IMR-90 (cell line): ENCODE results near the gene RTCA. TPM values are rescaled to one million over a fixed set of nuclear protein-coding genes. Genes with fewer than 3 reads are reported as not detected.

Experiments
- ATAC-seq: fragments of 200-7000 bp; cut with Tn5 transposase; 2 replicates; pipeline ENCODE4 v1.9.1; 2020; ENCODE audit warnings: low read depth, mild to moderate bottlenecking, moderate library complexity
- Bru-seq: library from RNA; stranded (reverse); fragments of 400-500 nt; gene quantifications from one replicate; lab custom pipeline; 2021; lab: Mats Ljungman, UMichigan
- BruChase-seq, 2 experiments: library from RNA; stranded (reverse); fragments of 400-500 nt; gene quantifications; one replicate each; lab custom pipeline; 2021; lab: Mats Ljungman, UMichigan
- BruUV-seq: library from RNA; stranded (reverse); fragments of 400-500 nt; replicated peaks from 2 replicates; lab custom pipeline; 2021; lab: Mats Ljungman, UMichigan
- CTCF ChIA-PET: fragments of 300-600 bp; formaldehyde crosslinking; extraction: SDS; loops from one replicate; lab custom pipeline; 2021; ENCODE audit warnings: antibody characterized with exemption; lab: Yijun Ruan, JAX
- POLR2A ChIA-PET: fragments of 300-600 bp; sonication (Branson Sonifier 250); formaldehyde crosslinking; loops from one replicate; lab custom pipeline; 2022; ENCODE audit warnings: antibody characterized with exemption; ENCODE audit not compliant: unreplicated experiment; lab: Charles Lee
- DNase-seq: peaks from one replicate; pipeline ENCODE4 v3.0.0; 2013
- H2AFZ ChIP-seq: replicated peaks from 2 replicates; pipeline ENCODE3; 2013; ENCODE audit warnings: low read length, mild to moderate bottlenecking; ENCODE audit not compliant: poor library complexity
- H2AK5ac ChIP-seq: 2 replicates; pipeline ENCODE4 v1.6.1; 2013; ENCODE audit warnings: low read depth, low read length, inconsistent platforms
- H2AK9ac ChIP-seq: replicated peaks from 2 replicates; pipeline ENCODE3; 2013; ENCODE audit warnings: mild to moderate bottlenecking, low read depth, low read length, moderate library complexity; ENCODE audit not compliant: poor library complexity
- H2BK120ac ChIP-seq: 2 replicates; pipeline ENCODE4 v1.6.1; 2013; ENCODE audit warnings: low read depth, low read length, inconsistent platforms
- H2BK15ac ChIP-seq: 3 replicates; pipeline ENCODE4 v1.6.1; 2013; ENCODE audit warnings: low read depth, low read length, inconsistent platforms
- H2BK20ac ChIP-seq: 2 replicates; pipeline ENCODE4 v1.6.1; 2013; ENCODE audit warnings: low read depth, mild to moderate bottlenecking, inconsistent platforms, low read length, moderate library complexity
- H2BK5ac ChIP-seq: 2 replicates; pipeline ENCODE4 v1.6.1; 2013; ENCODE audit warnings: mild to moderate bottlenecking, low read depth, low read length, inconsistent platforms; ENCODE audit not compliant: poor library complexity, severe bottlenecking
- H3K14ac ChIP-seq: replicated peaks from 2 replicates; pipeline ENCODE4 v1.6.1; 2013; ENCODE audit warnings: low read depth, low read length, inconsistent platforms
- H3K18ac ChIP-seq: 2 replicates; pipeline ENCODE4 v1.6.1; 2013; ENCODE audit warnings: low read depth, low read length, control low read depth
- H3K23ac ChIP-seq: 2 replicates; pipeline ENCODE4 v1.6.1; 2013; ENCODE audit warnings: low read depth, low read length, inconsistent platforms
- H3K27ac ChIP-seq: 2 replicates; pipeline ENCODE4 v1.5.1; 2013; ENCODE audit warnings: mild to moderate bottlenecking, control low read depth, low read length; ENCODE audit not compliant: insufficient read depth
- H3K27me3 ChIP-seq: 2 replicates; pipeline ENCODE4 v1.6.1; 2013; ENCODE audit warnings: low read length; ENCODE audit not compliant: control insufficient read depth, insufficient read depth
- H3K36me3 ChIP-seq: 2 replicates; pipeline ENCODE4 v1.6.1; 2013; ENCODE audit warnings: low read length, mixed read lengths; ENCODE audit not compliant: control insufficient read depth, insufficient read depth
- H3K4ac ChIP-seq: 2 replicates; pipeline ENCODE4 v1.6.1; 2013; ENCODE audit warnings: low read depth, low read length, inconsistent platforms
- H3K4me1 ChIP-seq: 2 replicates; pipeline ENCODE4 v1.6.1; 2013; ENCODE audit warnings: low read length, mixed read lengths; ENCODE audit not compliant: control insufficient read depth, insufficient read depth
- H3K4me2 ChIP-seq: 2 replicates; pipeline ENCODE4 v1.6.1; 2013; ENCODE audit warnings: low read depth, mild to moderate bottlenecking, control low read depth, low read length, moderate library complexity
- H3K4me3 ChIP-seq: 2 replicates; pipeline ENCODE4 v1.5.1; 2013; ENCODE audit warnings: low read depth, mild to moderate bottlenecking, control low read depth, low read length, moderate library complexity; ENCODE audit not compliant: insufficient read depth
- H3K56ac ChIP-seq: 2 replicates; pipeline ENCODE4 v1.6.1; 2013; ENCODE audit warnings: low read length, inconsistent platforms; ENCODE audit not compliant: insufficient read depth; ENCODE audit errors: extremely low read depth
- H3K79me1 ChIP-seq, 2 experiments: 2 replicates each; pipeline ENCODE4 v1.6.1; 2013; ENCODE audit warnings: low read length in 2 of 2, inconsistent platforms in 1 of 2, low read depth in 1 of 2
- H3K9ac ChIP-seq: 2 replicates; pipeline ENCODE4 v1.6.1; 2013; ENCODE audit warnings: low read depth, low read length, control low read depth
- H3K9me1 ChIP-seq: 2 replicates; pipeline ENCODE4 v1.6.1; 2013; ENCODE audit warnings: low read length, inconsistent platforms; ENCODE audit not compliant: insufficient read depth
- H3K9me3 ChIP-seq: 2 replicates; pipeline ENCODE4 v1.6.1; 2013; ENCODE audit warnings: low read length; ENCODE audit not compliant: control insufficient read depth, insufficient read depth
- H4K20me1 ChIP-seq: 2 replicates; pipeline ENCODE4 v1.6.1; 2013; ENCODE audit warnings: low read length, inconsistent platforms; ENCODE audit not compliant: insufficient read depth
- H4K5ac ChIP-seq: 2 replicates; pipeline ENCODE4 v1.6.1; 2013; ENCODE audit warnings: mild to moderate bottlenecking, low read depth, low read length, control low read depth
- H4K8ac ChIP-seq, 2 experiments: 2 replicates each; pipeline ENCODE4 v1.6.1; 2013; ENCODE audit warnings: low read depth in 2 of 2, low read length in 2 of 2, control low read depth in 1 of 2, inconsistent platforms in 1 of 2
- H4K91ac ChIP-seq: 2 replicates; pipeline ENCODE4 v1.6.1; 2013; ENCODE audit warnings: low read depth, low read length, inconsistent platforms; ENCODE audit not compliant: insufficient read depth
- CEBPB ChIP-seq: IDR thresholded peaks from 2 replicates; pipeline ENCODE4 v1.6.1; 2012; ENCODE audit warnings: low read depth, low read length, improper control_type of control experiment
- CHD1 ChIP-seq: IDR thresholded peaks from 2 replicates; pipeline ENCODE4 v1.6.1; 2012; ENCODE audit warnings: low read depth, low read length, improper control_type of control experiment
- ELK1 ChIP-seq: fragments of 150-350 bp; IDR thresholded peaks from 2 replicates; pipeline ENCODE4 v1.6.1; 2016; ENCODE audit warnings: low read depth, mild to moderate bottlenecking, low read length, moderate library complexity, borderline replicate concordance
- FOS ChIP-seq: fragments of 150-350 bp; IDR thresholded peaks from 2 replicates; pipeline ENCODE4 v1.6.1; 2016; ENCODE audit warnings: low read depth, low read length
- MAFK ChIP-seq: IDR thresholded peaks from 2 replicates; pipeline ENCODE4 v1.6.1; 2012; ENCODE audit warnings: low read depth, low read length, improper control_type of control experiment
- MAZ ChIP-seq: IDR thresholded peaks from 2 replicates; pipeline ENCODE4 v1.6.1; 2012; ENCODE audit warnings: low read depth, mild to moderate bottlenecking, low read length, improper control_type of control experiment, moderate library complexity, borderline replicate concordance
- MXI1 ChIP-seq: IDR thresholded peaks from 2 replicates; pipeline ENCODE4 v1.6.1; 2012; ENCODE audit warnings: low read depth, mild to moderate bottlenecking, low read length, moderate library complexity, borderline replicate concordance
- POLR2A ChIP-seq: IDR thresholded peaks from 2 replicates; pipeline ENCODE4 v1.6.1; 2012; ENCODE audit warnings: mild to moderate bottlenecking, low read depth, low read length
- SMC3 ChIP-seq: fragments of 150-350 bp; IDR thresholded peaks from 2 replicates; pipeline ENCODE4 v1.6.1; 2016; ENCODE audit warnings: low read depth, mild to moderate bottlenecking, antibody characterized with exemption, low read length, moderate library complexity
- USF2 ChIP-seq: fragments of 150-350 bp; IDR thresholded peaks from 2 replicates; pipeline ENCODE4 v1.6.1; 2017; ENCODE audit warnings: mild to moderate bottlenecking, antibody characterized with exemption, low read length, low read depth
- WGBS, 2 experiments: methylation state at CpG; one replicate each; pipeline versions ENCODE4 v1.1.5 to v1.1.7; 2013; ENCODE audit warnings: missing lambda C conversion rate in 2 of 2; ENCODE audit not compliant: insufficient read length in 1 of 2; ENCODE audit errors: extremely low coverage in 2 of 2; 5-methylcytosine and 5-hydroxymethylcytosine counted together
- dilution Hi-C: fragments of 300-500 bp; cut with HindIII; formaldehyde crosslinking; loops from one replicate; pipeline ENCODE4 v1.14.3; 2018; ENCODE audit warnings: low sequenced_read_pairs; ENCODE audit not compliant: unreplicated experiment
- in situ Hi-C: fragments of 300-500 bp; cut with MboI; formaldehyde crosslinking; loops from 3 replicates; pipeline ENCODE4 v1.14.3; 2019; ENCODE audit warnings: low sequenced_read_pairs, inconsistent platforms, mixed read lengths
- intact Hi-C: fragments of 100-400 bp; cut with micrococcal nuclease; formaldehyde crosslinking; loops from 2 replicates; pipeline ENCODE4 v1.10.0; 2022
- long read RNA-seq: library from polyadenylated mRNA; unstranded; transcript quantifications from one replicate; pipeline ENCODE4 v2.0.0, GENCODE V29; 2021; ENCODE audit not compliant: unreplicated experiment
- polyA plus RNA-seq, 3 experiments: library from polyadenylated mRNA; depleted of rRNA; stranded (reverse); fragments of >200 nt; gene quantifications; 2 replicates each; pipeline ENCODE4 v1.2.3, GENCODE V29; 2012; ENCODE audit warnings: low replicate concordance in 1 of 3
- total RNA-seq: library from RNA; depleted of rRNA; stranded (reverse); fragments of >200 nt; gene quantifications from 2 replicates; pipeline ENCODE4 v1.2.3, GENCODE V29; 2012; rRNA removed

RTCA gene
- total RNA-seq: 29.6 and 45.3 TPM in 2 replicates
- 26.0 and 26.9 TPM in 2 replicates for polyA plus RNA-seq (2012; rRNA removed)
- 10.5 and 15.2 TPM in 2 replicates for polyA plus RNA-seq (2012; cell fraction: cytosol; rRNA removed)
- 10.7 and 23.7 TPM in 2 replicates for polyA plus RNA-seq (2012; cell fraction: nucleus; rRNA removed; ENCODE audit: low replicate concordance)
- percentile 88 among the genes with signal in this experiment for Bru-seq, nascent RNA
- BruChase-seq, experiment 1, labeled RNA remaining after a 6-hour chase: percentile 85 among the genes with signal in this experiment
- BruChase-seq, experiment 2, labeled RNA remaining after a 2-hour chase: percentile 80 among the genes with signal in this experiment
- long read RNA-seq, transcript RTCA-203 (11 exons, 2,535 nt): major isoform, 42 of 65 reads
- long read RNA-seq, partial matches to known transcripts: 1 of 65 reads
- long read RNA-seq, other reads (novel, unspliced or antisense): 20 of 65 reads

GRCh38 chr1:100265931-100266740, at the start of gene RTCA:
Gene RTCA, plus strand, starts transcription at chr1:100266216. Its CDS starts 160 bp downstream, at chr1:100266376.
- Histone ChIP-seq H2BK120ac (peak within 1 kb of the TSS; percentile 27; the same call in 1 of the 2 replicates), H3K9ac (peak within 1 kb of the TSS; percentile 90), H2BK15ac (0 out of 3 replicates have a peak within 1 kb of the TSS, but pooled peaks have one; percentile 31), H3K23ac (peak within 1 kb of the TSS; percentile 91), H3K4ac (peak within 1 kb of the TSS; percentile 74), H3K9me3 (no peaks in the 10 kb centered on the region), H3K27me3 (no peaks in the 10 kb centered on the region), H3K4me2 (peak within 1 kb of the TSS; percentile 99), H4K8ac (peak within 1 kb of the TSS; percentile 56 to 87), H2BK20ac (peak within 1 kb of the TSS; percentile 8; the same call in 1 of the 2 replicates), H3K18ac (peak within 1 kb of the TSS; percentile 25; the same call in 1 of the 2 replicates), H3K4me3 (peak within 1 kb of the TSS; percentile 66), H3K79me1 (peaks cover 14 to 38% of the 10 kb centered on the region in 2 experiments), H3K4me1 (peaks cover 2% of the 10 kb centered on the region; the same call in 1 of the 2 replicates), H2AK5ac (peak within 1 kb of the TSS; percentile 55), H3K56ac (peak within 1 kb of the TSS; percentile 84), H2BK5ac (peak within 1 kb of the TSS; percentile 56), H3K36me3 (peaks cover 19% of the 10 kb centered on the region), H2AK9ac (peak within 1 kb of the TSS; percentile 83), H2AFZ (peak within 1 kb of the TSS; percentile 93), H3K14ac (peak within 1 kb of the TSS; percentile 80), H3K27ac (peak within 1 kb of the TSS; percentile 78), H4K20me1 (peaks cover 3% of the 10 kb centered on the region; the same call in 1 of the 2 replicates), H4K5ac (peak within 1 kb of the TSS; percentile 63), H3K9me1 (no peaks in the 10 kb centered on the region), H4K91ac (peak within 1 kb of the TSS; percentile 61)
- in situ Hi-C loops: loop anchor here (25.0 kb wide), 2 partner anchors 454 to 621 kb away; partner anchors contain the start of genes EXTL2 and SLC30A7
- 0% methylated on average over 25 of the region's 53 CpGs; no CpG with 5 or more reads in 1 of the 2 experiments for WGBS, 2 experiments
- peak; percentile 99 for ATAC-seq
- ChIA-PET CTCF (interaction anchor here (0.6 to 1.1 kb wide), 2 partner anchors 17 to 103 kb away, joined by 4 to 5 read pairs; no protein-coding TSS in a partner anchor), POLR2A (interaction anchor here (0.5 to 0.8 kb wide), 2 partner anchors 16 to 21 kb away, joined by 3 read pairs; partner anchors contain the start of gene DBT)
- no TSS peak for BruUV-seq
- intact Hi-C loops: loop anchor here (2.0 to 5.0 kb wide), 4 partner anchors 86 to 457 kb away; partner anchors contain the start of gene CDC14A
- peak; percentile 93 for DNase-seq
- TF ChIP-seq ELK1 (no peak), MXI1 (0 out of 2 replicates have a peak, but pooled peaks have one; percentile 6), MAFK (peak; percentile 87), CHD1 (no peak), SMC3 (no peak), MAZ (peak; percentile 11; the same call in 1 of the 2 replicates), POLR2A (no peak), CEBPB (no peak), FOS (no peak), USF2 (no peak)
- dilution Hi-C loops: no loop called here
